AG04449 (cell line): Measurements from ENCODE around the gene TFPI.

Source experiments
- CTCF ChIA-PET: fragments of 350-600 bp; formaldehyde crosslinking; extraction: SDS; loops from one replicate; lab custom pipeline; 2021; ENCODE audit warnings: antibody characterized with exemption; lab: Yijun Ruan, JAX
- POLR2A ChIA-PET: fragments of 400-600, 350-600 bp; formaldehyde crosslinking; extraction: SDS; loops from one replicate; lab custom pipeline; 2020; ENCODE audit warnings: antibody characterized with exemption, inconsistent platforms; lab: Yijun Ruan, JAX
- DNase-seq: peaks from one replicate; pipeline ENCODE4 v3.0.0-alpha.2; 2010; ENCODE audit warnings: low read depth, low spot score
- H3K4me3 ChIP-seq: 2 replicates; pipeline ENCODE4 v1.5.1; 2011; ENCODE audit warnings: low read depth, mild to moderate bottlenecking, control low read depth, low read length
- TF ChIP-seq, protein P1 (sequence below): IDR thresholded peaks from one replicate; pipeline ENCODE4 v1.5.1; 2011; ENCODE audit warnings: mild to moderate bottlenecking, moderate library complexity, low read length, control low read depth, inconsistent platforms; ENCODE audit not compliant: insufficient read depth; ENCODE audit errors: missing control alignments

TFPI gene

DNA sequence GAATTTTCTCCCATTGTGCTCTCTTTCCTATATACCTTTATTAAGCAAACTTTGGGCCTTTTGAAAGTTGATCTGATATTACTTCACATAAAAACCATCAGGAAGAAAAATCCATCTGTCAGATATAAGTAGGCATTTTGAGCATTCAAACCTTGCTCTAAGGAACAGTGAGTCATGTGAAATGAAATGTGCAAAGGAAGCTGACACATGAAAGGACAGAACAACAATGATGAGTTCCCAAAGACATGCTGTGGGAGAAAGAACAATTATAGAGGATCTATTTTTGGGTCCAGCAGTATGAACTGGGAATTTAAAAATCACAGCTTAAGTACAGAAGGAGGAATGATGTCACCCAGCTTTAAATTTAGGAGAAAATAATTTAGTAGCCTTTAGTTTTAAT lies 124.2 kb downstream of the TFPI start:
- H3K4me3 ChIP-seq: no peak overlapping the region
- peak; percentile 55 for DNase-seq
- CTCF ChIA-PET: no interaction called here
- POLR2A ChIA-PET: no interaction called here
- TF ChIP-seq, protein P1, sequence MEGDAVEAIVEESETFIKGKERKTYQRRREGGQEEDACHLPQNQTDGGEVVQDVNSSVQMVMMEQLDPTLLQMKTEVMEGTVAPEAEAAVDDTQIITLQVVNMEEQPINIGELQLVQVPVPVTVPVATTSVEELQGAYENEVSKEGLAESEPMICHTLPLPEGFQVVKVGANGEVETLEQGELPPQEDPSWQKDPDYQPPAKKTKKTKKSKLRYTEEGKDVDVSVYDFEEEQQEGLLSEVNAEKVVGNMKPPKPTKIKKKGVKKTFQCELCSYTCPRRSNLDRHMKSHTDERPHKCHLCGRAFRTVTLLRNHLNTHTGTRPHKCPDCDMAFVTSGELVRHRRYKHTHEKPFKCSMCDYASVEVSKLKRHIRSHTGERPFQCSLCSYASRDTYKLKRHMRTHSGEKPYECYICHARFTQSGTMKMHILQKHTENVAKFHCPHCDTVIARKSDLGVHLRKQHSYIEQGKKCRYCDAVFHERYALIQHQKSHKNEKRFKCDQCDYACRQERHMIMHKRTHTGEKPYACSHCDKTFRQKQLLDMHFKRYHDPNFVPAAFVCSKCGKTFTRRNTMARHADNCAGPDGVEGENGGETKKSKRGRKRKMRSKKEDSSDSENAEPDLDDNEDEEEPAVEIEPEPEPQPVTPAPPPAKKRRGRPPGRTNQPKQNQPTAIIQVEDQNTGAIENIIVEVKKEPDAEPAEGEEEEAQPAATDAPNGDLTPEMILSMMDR: no peak

DNA sequence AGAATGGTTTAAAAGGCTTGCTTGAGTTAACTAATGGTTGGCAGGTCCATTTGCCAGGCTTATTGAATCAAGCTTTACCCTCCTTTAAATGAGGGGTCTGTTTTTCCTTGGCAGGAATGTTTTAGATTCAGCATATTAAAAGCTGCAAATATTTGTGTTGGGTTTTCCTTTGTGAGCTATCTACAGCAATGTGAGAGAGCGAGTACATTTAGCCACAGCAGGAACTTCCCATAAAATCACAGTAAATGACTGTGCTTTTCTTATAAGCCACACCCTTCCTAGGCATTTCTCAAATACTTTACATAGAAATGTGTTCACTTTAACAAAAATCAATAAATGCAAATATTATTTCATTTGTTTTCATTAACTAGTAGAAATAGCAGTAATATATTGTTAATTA lies 130.1 kb downstream of the TFPI start:
- CTCF ChIA-PET: interaction anchor here (0.6 kb wide), 1 partner anchor 561 kb away, joined by 3 read pairs; no protein-coding TSS in a partner anchor
- POLR2A ChIA-PET: no interaction called here
- TF ChIP-seq, protein P1: no peak
- DNase-seq: no peak
- no peak overlapping the region for H3K4me3 ChIP-seq

DNA sequence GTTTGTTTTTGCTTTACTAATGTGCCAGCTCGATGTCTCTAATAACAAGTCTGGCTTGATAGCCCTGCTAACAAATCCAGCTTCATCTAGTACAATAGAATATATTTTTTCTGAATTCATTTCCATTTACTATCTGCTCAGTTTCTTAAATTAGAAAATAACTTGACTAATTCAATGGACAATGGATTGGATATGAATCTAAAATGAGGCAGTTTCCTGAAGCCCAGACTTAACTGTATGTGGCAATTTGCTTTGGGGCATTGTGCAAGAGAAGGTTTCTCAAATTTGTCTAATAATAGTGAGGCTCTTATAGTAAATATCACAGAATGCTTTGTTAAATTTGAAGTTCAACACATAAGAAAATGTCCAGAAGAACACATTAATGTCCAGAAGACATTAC lies 132.0 kb downstream of the TFPI start:
- POLR2A ChIA-PET: no interaction called here

DNA sequence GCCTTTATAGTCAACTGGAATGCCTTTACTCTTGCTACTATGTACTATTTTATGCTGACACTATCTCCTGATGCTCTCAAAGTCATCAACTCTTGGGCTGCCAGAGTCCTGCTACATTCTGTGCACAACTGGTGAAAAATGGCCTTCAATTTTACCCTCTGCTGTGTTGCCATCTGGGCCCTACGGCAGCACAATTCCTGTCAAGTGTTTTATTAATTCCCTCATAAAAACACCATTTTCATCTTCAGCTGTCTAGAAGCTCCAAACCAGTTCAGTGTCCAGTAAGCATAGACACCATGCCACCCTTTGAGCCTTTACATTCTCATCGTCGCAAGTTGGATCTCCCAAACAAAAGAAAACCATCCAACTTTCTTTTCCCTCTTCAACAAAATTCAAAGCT lies 132.7 kb downstream of the TFPI start:
- CTCF ChIA-PET: no interaction called here
- POLR2A ChIA-PET: no interaction called here
- TF ChIP-seq, protein P1: no peak
- H3K4me3 ChIP-seq: no peak overlapping the region
- no peak for DNase-seq

More for the DNA sequence above, 132.0 kb downstream of the TFPI start:
- CTCF ChIA-PET: no interaction called here
- DNase-seq: no peak
- H3K4me3 ChIP-seq: no peak overlapping the region
- TF ChIP-seq, protein P1: no peak

DNA sequence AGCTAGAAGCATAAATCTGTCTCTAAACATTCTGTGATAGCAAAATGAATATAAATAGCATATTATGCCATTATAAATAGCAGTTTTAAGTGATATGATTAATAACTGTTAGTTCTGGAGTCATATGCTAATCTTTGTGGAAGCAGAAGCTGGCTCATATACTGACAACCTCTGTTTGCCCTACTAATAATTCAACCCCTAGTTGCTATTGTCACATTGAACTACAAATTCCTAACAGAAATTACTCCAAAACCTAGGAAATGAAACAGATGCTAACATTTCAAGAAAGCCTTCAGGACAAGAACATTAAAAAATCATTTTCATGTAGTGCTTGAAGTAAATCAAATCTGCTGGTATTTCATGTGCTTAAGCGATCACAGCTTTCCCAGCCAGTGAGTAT lies 134.4 kb downstream of the TFPI start:
- H3K4me3 ChIP-seq: no peak overlapping the region
- POLR2A ChIA-PET: no interaction called here
- TF ChIP-seq, protein P1: no peak
- CTCF ChIA-PET: no interaction called here
- DNase-seq: no peak

DNA sequence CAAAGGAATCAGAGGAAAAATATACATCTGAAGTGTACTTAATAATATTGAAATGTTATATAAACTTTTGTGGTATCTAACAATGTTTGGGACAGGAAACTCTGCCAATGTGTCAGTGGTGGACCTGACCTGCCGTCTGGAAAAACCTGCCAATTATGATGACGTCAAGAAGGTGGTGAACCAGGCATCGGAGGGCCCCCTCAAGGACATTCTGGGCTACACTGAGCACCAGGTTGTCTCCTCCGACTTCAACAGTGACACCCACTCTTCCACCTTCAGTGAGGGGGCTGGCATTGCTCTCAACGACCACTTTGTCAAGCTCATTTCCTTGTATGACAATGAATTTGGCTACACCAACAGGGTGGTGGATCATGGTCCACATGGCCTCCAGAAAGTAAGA lies 138.8 kb downstream of the TFPI start:
- H3K4me3 ChIP-seq: no peak overlapping the region
- CTCF ChIA-PET: no interaction called here
- POLR2A ChIA-PET: no interaction called here
- no peak for DNase-seq
- TF ChIP-seq, protein P1: no peak
